Measurements from ENCODE around the gene WNT8B. TPM values are rescaled to one million over a fixed set of nuclear protein-coding genes. Genes with fewer than 3 reads are reported as not detected.

Gene WNT8B, protein sequence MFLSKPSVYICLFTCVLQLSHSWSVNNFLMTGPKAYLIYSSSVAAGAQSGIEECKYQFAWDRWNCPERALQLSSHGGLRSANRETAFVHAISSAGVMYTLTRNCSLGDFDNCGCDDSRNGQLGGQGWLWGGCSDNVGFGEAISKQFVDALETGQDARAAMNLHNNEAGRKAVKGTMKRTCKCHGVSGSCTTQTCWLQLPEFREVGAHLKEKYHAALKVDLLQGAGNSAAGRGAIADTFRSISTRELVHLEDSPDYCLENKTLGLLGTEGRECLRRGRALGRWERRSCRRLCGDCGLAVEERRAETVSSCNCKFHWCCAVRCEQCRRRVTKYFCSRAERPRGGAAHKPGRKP
- 0.10 TPM for polyA plus RNA-seq (ENCODE audit: insufficient read length)

DNA sequence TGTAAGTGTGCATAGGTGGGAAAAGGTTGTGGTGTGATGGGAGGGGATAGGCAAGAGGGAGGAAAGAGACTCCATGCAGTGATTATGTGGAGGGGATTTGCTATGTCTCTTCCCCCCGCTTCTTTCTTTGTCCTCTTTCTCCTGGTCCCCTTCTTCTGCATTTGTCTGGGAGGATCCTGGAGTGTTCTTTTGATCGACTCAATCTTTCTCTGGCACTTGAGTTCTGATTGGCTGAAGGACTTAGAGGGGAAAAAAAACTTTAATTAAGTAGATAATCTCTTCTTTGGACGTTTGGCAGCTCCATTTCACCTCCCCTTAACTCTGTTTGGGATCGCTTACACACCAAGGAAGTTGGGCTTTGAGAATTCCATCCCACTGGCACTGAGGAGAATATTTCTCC, at the start of gene WNT8B:
WNT8B (plus strand) TSS at position 301 of the 400 bp plus-strand sequence. CDS start 160 bp downstream, outside the sequence.
- no peak for DNase-seq (ENCODE audit: low read depth)

DNA sequence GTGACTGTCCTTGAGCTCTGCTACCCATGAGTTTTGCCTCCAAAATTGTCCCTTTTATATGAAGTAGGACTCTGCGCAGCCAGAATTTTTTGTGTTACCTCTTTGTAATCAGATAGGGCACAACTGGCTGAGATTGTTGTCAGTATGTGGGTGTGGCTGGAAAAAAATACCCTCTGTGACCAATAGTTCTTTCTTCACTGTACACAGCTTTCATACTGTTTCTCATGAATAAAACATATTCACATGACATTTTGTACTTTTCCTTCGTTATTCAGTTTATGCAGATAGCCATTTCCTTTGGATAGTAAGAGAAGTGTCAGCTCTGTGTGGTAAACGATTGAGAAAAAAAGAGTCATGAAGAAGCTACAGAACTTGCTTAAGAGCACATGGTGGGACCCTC, 49.6 kb upstream of the WNT8B start:
- DNase-seq (ENCODE audit: low read depth), result no peak

DNA sequence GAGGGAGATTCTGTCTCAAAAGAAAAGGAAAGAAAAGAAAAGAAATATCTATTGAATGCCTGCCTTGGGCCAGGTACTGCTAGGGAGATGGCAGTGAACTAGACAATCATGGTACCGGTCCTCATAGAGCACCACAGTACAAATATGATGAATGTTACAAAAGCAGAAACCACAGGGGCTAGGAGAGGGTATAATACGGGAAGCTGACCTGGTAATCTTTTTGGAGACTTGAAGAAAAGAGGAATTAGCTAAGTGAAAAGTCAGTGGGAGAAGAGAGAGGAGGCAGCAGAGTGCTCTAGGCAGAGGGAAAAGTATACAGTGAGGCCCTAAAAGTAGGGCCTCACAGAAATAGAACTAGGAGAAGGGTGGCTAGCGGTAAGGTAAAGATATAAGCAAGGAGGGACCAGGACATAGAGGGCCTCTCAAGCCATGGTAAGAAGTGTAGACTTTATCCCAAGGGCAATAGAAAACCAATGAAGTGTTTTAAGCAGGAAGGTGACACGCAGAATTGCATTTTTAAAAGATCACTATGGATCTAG, 42.8 kb upstream of the WNT8B start:
- no peak for DNase-seq (ENCODE audit: low read depth)

DNA sequence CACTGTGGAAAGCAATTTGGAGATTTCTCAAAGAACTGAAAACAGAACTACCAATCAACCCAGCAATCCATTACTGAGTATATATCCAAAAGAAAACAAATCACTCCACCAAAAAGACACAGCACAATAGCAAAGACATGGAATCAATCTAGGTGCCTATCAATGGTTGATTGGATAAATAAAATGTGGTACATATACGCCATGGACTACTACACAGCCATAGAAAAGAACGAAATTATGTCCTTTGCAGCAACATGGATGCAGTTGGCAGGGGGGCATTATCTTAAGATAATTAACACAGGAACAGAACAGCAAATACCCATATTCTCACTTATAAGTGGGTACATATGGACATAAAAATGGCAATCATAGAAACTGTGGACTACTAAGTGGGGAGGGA, 35.4 kb upstream of the WNT8B start:
- DNase-seq (ENCODE audit: low read depth), result no peak

DNA sequence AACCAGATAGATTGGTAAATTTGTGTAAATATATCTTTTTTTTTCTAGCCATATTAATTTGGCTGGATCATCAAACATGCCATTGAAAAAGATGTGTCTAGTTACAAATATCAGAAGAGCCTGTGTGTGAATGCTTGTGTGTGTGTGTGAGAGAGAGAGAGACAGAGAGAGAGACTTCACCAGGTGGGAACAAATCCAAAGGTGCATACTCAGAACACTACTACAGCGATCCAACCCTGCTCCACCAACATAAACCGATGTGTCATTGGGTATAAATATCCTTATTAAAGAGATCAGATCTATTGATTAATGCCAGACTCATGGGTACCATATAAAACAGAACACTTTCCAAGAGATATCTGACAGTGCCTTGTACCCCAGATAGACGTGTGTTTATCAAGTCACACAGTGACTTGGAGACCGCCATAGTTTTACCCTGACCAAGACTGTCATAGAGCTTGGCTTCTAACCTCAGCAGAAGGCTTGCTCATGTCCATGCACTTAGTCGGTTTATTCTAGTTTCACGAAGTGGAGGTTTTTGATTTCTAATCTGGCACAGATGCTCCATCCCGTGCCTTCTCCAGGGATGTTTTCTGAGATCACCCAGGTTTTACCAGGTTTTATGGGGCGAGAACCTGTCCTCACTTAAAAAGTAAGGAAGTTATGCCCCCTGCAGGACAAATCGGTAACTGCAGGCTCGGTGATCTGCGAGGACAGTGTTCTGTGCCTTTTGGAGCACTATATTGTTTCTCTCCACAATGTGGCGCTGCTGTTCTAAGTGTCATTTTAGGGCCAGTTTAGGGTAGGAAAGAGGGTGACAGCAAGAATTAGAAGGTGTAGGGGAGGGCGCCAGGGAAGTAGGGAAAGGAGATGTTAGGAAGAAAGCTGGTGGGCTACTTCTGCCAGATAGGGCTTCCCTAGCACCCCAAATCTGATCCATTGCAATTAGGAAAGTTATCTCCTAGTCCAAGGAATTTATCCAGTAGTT, 29.3 kb upstream of the WNT8B start:
- peak; percentile 74 for DNase-seq (ENCODE audit: low read depth)

DNA sequence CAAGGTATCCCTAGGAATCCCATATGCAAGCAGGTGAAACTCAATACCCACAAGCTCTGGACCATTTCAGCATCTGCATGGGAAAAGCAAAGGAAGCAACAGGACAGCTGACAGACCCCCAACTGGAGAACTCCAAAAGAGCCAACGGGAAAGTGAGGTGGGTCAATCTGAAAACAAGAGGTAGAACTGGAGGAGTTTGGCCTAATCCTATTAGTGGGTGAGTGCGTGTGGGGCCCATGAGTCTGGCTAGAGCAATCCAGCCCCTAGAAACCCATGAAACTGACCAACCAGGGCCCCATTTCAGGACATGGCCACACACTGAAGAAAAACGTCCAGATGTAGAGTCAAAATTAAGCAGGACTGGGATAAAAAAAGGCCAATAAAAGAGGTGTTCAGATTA, 26.6 kb upstream of the WNT8B start:
- no peak for DNase-seq (ENCODE audit: low read depth)

DNA sequence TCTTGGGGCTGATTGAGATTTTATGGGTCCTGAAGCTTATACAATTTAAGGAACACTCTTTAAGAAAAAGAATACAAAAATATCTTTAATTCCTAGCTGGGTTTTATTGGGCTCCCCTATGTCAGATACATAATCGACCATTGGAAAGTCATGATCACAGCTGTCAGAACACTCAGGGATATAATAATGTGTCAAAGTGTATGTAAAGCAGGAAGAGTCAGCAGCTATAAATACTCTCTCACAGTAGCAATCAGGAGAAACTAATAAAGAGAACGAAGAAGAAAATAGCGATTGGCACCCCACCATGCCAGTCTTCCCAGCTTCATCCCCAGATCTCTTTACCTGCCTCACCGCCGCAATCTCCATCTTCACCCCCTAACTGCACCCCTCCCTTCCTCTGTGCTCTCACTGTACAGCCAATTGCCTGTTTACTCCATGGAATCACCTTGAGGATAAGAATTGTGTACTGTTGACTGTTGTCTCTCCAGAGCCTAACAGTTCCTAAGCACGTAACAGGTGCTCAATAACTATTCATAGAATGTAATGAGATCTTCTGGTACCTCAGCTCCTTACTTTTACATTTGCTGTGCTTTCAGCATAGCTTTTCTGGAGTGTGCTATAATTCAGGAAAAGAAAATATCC, 24.0 kb upstream of the WNT8B start:
- no peak for DNase-seq (ENCODE audit: low read depth)

DNA sequence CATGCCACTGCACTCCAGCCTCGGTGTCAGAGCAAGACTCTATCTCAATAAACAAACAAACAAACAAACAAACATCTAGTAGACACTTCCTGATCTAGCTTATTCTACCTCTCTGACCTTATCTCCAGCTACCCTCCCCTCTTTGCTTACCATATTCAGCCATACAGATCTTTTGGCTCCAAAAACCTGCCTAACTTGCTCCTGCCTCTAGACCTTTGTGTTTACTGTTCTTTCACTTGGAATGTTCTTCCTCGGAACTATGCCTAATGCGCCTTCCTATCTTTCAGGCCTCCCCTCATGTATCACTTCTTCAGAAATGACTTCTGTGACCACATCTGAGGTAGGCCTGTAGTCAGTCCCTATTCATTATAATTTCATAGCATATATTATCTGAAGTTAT, 20.3 kb upstream of the WNT8B start:
- DNase-seq (ENCODE audit: low read depth), result no peak

DNA sequence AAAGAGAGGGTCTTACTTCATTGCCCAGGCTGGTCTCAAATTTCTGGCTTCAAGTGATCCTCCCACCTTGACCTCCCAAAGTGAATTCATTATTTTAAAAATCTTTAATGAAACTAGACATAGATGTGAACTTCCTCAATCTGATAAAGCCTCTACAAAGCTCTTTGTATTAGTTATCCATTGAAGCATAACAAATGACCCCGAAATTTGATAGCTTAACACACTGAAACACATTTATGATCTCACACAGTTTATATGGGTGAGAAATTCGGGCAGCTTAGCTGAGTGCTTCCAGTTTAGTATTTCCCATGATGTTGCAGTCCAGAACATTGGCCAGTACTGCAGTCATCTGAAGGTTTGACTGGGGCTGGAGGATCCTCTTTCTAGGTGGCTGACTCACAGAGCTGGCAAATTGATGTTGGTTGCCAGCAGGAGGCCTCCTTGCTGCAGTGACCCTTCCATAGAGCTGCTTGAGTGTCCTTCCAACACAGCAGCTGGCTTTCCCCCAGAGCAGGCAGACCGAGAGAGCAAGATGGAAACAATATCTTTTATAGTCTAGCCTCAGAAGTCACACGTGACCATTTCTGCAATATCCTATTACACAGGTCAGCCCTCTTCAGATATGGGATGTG, 16.6 kb upstream of the WNT8B start:
- no peak for DNase-seq (ENCODE audit: low read depth)

DNA sequence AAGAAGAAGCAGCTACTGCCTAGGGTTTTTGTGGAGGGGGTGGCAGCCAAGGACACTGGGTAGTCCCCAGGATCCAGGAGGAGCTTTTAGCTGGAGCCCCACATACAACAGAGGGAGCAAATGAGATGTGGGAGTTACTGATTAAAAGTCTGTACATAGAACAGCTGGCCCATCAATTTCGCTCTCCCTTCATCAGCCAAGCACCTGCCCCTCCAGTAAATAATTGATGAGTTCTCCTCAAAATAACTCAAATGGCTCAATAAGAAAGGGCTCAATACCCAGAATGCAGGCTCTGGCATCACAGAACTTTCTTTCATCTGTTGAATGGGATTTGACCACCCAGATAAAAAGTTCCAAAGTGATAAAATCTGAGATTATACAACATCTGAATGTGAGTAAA, 15.1 kb upstream of the WNT8B start:
- no peak for DNase-seq (ENCODE audit: low read depth)

DNA sequence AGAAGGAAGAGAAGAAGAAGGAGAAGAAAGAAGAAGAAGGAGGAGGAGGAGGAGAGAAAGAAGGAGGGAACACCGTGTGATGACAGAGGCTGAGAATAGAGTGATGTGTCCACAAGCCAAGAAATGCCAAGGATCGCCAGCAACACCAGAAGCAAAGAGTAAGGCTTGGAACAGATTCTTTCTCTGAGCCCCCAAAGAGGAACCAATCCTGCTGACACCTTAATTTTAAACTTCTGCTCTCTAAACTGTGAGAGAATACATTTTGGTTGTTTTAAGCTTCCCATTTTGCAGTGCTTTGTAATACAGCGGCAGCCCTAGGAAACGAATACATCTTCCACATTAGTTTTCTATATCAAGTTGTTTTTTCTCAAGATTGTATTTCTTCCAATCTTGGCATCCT, 13.9 kb upstream of the WNT8B start:
- no peak for DNase-seq (ENCODE audit: low read depth)

DNA sequence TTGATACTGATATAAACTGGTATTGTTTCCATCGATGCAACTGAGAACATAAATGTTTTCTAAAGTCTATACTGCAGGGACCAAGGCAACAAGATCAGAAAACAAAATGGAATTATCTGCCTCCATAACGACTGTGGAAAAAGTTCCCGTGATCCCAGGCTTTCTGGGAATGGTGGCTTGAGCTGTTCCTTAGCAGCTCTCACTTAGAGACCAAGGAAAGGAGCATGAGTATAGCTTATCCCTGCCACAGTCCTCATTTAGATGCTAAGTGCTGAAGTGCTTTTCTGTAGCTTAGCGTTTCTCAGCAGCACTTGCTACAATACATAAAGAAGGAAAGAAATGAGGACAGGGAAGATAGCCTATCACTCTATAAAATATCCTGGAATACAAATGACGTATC, 5.5 kb downstream of the WNT8B start:
- no peak for DNase-seq (ENCODE audit: low read depth)

DNA sequence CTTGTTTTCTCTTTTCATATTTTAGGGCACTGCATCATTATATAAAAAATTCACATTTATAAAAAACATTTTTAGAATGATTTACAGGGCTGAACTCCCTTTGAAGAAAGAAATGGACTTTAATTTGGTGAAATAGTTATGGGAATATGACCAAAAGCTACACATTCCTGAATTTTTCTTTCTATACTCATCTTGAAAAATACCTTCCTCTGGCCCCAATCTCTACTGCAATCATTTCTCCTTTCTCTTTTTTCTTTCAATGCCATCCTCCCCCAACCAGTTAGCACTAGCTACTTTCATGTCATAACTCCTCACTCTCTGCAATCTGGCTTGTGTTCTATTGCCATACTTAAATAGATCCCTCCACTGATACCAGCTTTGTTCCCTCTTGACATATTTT, 6.2 kb downstream of the WNT8B start:
- DNase-seq (ENCODE audit: low read depth), result no peak

DNA sequence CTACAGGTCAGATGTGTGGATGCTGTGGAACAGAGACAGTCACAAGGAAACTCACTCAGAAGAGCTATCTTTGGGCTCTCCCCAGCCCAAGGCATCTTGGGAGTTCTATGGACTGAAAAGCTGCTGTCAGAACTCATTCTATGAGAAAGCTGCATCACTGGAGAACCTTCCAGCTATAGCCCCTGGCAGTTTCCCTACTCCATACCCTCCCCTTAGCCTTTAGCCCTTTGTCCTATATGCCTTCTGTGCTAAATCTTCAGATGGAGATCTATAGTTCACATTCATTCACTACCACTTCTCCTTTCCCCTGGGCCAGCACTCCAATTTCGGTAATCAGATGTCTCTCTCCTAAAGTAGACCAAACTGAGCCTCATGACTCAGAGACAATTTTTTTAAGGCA, 6.9 kb downstream of the WNT8B start:
- DNase-seq (ENCODE audit: low read depth), result no peak

DNA sequence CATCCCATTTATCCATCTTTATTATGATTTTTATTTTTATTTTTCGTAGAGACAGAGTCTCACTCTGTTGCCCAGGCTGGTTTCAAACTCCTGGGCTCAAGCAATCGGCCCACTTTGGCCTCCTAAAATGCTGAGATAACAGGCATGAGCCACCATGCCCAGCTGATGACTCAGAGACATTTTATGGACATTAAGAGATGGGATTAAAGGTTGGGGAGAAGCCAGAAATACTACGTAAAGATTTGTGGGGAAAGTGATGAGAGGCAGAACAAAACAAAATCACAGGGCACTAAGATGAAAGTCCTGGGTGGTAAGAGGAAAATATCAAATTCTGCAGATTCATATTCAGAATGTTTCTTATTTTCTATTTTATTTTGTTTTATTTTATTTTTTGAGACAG, 7.6 kb downstream of the WNT8B start:
- DNase-seq (ENCODE audit: low read depth), result no peak

DNA sequence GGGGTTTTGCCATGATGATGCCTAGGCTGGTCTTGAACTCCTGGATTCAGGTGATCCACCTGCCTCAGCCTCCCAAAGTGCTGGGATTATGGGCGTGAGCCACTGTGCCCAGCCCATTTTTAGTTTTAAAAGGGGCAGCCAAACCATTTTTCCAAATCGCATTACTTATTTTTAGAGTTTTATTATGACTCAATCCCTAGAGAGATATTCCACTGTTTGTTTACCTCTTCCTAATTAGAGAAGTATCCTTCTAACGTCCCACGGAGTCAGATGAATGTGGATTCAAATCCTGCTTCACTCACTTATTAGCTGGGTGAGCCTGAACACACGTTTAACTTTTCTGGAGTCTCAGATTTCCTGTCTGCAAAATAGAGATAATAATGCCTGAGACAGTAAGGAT, 15.2 kb downstream of the WNT8B start:
- no peak for DNase-seq (ENCODE audit: low read depth)

DNA sequence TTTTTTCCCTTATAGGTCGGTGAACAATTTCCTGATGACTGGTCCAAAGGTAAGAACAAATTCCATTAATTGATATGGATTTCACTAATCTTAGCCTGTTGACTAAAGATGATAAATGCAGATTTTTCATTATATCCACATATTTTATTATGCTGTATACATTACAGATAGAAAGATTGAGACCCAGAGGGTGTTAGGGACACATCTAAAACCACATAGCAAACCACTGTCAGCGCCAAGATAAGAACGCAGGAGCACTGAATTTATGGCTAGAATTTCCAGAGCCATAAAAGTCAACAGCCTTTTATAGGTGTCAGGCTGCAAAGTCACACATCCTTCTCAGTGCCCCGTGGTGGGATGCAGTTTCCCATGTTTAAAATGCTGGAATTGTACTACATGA, 16.2 kb downstream of the WNT8B start:
- DNase-seq (ENCODE audit: low read depth), result no peak

DNA sequence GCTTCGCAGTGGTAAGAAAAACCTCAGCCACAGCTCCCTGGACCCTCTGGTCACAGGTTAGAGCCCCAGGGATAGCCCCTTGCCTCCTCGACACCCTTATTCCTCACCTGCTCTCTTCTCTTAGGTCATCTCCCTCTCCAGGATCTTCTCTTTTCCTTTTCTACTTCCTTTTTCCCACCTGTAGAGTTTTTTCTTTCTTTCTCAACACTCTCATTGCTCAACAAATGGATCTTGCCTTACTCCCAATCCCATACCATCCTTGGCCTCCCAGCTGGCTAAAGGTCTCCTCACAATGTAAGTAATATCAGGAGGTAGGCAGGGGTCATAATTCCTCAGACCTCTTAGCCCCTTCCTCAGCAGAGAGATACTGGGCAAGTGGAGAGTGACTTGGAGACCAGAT, 17.2 kb downstream of the WNT8B start:
- DNase-seq (ENCODE audit: low read depth), result no peak

DNA sequence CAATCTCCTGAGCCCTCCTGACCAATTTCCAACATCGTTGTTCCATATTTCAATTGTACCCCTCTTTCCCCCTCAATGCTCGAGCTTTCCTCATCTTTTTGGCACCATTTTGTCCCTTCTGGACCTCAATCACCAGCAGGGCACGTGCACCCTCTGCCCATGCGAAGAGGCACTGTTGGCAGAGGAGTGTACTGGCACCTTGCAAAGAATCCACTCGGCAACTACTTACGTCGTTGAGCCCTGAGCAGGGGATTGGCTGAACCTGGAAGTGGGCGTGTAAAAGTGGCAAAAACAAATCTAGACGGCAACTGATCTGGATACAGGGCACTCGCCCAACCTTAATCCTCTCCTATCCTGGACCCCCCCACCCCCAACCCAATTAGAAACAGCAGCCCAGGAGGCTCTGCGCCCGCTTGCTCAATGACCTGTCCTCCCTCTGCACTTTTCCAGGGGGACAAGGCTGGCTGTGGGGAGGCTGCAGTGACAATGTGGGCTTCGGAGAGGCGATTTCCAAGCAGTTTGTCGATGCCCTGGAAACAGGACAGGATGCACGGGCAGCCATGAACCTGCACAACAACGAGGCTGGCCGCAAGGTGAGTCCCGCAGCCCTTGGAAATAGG, 18.8 kb downstream of the WNT8B start:
- DNase-seq (ENCODE audit: low read depth), result peak; percentile 61

DNA sequence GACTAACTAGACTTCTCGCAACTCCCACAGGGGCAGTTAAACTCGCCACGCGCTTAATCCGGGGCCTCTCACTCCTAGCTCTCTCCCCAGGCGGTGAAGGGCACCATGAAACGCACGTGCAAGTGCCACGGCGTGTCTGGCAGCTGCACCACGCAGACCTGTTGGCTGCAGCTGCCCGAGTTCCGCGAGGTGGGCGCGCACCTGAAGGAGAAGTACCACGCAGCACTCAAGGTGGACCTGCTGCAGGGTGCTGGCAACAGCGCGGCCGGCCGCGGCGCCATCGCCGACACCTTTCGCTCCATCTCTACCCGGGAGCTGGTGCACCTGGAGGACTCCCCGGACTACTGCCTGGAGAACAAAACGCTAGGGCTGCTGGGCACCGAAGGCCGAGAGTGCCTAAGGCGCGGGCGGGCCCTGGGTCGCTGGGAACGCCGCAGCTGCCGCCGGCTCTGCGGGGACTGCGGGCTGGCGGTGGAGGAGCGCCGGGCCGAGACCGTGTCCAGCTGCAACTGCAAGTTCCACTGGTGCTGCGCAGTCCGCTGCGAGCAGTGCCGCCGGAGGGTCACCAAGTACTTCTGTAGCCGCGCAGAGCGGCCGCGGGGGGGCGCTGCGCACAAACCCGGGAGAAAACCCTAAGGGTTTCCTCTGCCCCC, 19.5 kb downstream of the WNT8B start:
- peak; percentile 28 for DNase-seq (ENCODE audit: low read depth)

DNA sequence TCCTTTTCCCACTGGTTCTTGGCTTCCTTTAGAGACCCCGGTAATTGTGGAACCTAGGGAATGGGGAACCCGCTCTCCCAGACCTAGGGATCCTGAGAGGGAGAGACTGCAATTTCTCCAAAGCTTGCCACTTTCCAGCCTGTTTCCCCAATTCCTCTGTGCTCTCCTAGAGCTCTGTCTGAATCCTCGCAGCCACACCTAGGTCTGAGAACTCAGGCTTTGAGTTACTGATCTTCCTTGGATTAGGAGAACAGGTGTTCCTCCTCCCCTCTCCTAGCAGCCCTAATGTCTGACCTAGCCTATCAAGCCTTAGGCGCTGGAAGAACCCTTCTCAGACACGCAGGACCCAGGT, 20.0 kb downstream of the WNT8B start:
- no peak for DNase-seq (ENCODE audit: low read depth)
